Measurements from ENCODE around the gene KRT9. TPM values are rescaled to one million over a fixed set of nuclear protein-coding genes. Genes with fewer than 3 reads are reported as not detected.

The KRT9 gene
- total RNA-seq, 1 experiment from 2014 or later = not detected

DNA sequence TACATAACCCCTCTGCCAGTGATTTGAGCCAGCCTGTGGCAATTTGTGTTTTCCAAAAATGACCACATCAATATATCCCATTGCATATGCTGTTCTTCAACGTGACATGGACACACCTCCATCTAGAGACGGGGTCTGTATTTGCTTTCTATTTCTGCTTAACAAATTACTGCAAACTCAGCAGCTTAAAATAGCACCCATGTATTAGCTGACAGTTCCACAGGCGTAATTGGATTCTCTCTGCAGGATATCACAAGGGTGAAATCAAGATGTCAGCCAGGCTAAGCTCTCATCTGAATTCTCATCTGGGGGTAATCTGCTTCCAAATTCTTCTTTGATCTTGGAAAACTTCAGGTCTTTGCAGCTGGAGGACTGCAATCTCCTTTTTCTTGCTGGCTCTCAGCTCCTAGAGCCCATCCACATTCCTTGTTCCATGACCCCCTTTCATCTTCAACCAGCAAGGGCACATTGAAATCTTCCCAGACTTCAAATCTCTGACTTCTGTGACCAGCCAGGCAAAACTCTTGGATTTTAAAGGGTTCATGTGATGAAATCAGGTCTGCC lies 8.2 kb downstream of the KRT9 start:
- TF ChIP-seq, protein P1, sequence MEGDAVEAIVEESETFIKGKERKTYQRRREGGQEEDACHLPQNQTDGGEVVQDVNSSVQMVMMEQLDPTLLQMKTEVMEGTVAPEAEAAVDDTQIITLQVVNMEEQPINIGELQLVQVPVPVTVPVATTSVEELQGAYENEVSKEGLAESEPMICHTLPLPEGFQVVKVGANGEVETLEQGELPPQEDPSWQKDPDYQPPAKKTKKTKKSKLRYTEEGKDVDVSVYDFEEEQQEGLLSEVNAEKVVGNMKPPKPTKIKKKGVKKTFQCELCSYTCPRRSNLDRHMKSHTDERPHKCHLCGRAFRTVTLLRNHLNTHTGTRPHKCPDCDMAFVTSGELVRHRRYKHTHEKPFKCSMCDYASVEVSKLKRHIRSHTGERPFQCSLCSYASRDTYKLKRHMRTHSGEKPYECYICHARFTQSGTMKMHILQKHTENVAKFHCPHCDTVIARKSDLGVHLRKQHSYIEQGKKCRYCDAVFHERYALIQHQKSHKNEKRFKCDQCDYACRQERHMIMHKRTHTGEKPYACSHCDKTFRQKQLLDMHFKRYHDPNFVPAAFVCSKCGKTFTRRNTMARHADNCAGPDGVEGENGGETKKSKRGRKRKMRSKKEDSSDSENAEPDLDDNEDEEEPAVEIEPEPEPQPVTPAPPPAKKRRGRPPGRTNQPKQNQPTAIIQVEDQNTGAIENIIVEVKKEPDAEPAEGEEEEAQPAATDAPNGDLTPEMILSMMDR (conservative IDR thresholded peaks at IDR 0.05; ENCODE audit: low read depth, low read length) = no peak
- TF ChIP-seq EZH2 (IDR thresholded peaks at IDR 0.05; ENCODE audit: low read length, unreplicated experiment) (no peak), EZH2phosphoT487 (IDR thresholded peaks at IDR 0.05; ENCODE audit: borderline replicate concordance, low read length) (no peak)
- Histone ChIP-seq H3K9ac (ENCODE audit: low read length) (no peak overlapping the region), H3K27me3 (ENCODE audit: low read length) (no peaks in the 10 kb centered on the region), H3K9me3 (ENCODE audit: low read length) (no peaks in the 10 kb centered on the region), H3K4me3 (ENCODE audit: low read length) (no peak overlapping the region), H3K4me1 (ENCODE audit: insufficient read depth, low read length) (no peaks in the 10 kb centered on the region), H4K20me1 (ENCODE audit: low read length) (no peaks in the 10 kb centered on the region), H3K9me2 (replicated peaks; ENCODE audit: low read length) (no peaks in the 10 kb centered on the region), H2AFZ (ENCODE audit: low read length) (no peak overlapping the region), H3K27ac (ENCODE audit: low read length) (no peak overlapping the region), H3F3A (ENCODE audit: low read length, unreplicated experiment) (no peaks in the 10 kb centered on the region), H3K4me2 (ENCODE audit: low read length) (no peak overlapping the region), H3K79me2 (ENCODE audit: low read length) (no peaks in the 10 kb centered on the region), H3K36me3 (ENCODE audit: low read depth, low read length) (no peaks in the 10 kb centered on the region)
- ATAC-seq (no peak), DNase-seq (no peak)
- BruUV-seq (replicated peaks) = no TSS peak
- intact Hi-C loops (cut with micrococcal nuclease) = no loop called here
- ChIA-PET CTCF (no interaction called here), POLR2A (ENCODE audit: unreplicated experiment) (no interaction called here)

DNA sequence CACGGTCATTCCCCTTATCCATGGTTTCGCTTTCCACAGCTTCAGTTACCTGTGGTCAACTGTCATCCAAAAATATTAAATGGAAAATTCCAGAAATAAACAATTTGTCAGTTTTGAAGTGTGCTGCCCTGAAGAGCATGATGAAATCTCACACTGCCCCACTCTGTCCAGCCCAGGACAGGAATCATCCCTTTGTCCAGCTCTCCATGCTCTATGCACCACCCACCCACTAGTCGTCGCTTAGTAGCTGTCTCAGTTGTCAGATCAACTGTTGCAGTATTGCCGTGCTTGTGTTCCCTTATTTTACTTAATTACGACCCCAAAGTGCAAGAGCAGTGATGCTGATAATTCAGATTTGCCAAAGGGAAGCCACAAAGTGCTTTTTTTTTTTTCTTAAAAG lies 10.3 kb downstream of the KRT9 start:
- H3K27ac ChIP-seq (ENCODE audit: low read length) = no peak overlapping the region
- DNase-seq = no peak
- H3K4me2 ChIP-seq (ENCODE audit: low read length) = no peak overlapping the region
- H3K4me1 ChIP-seq (ENCODE audit: insufficient read depth, low read length) = no peaks in the 10 kb centered on the region
- no peaks in the 10 kb centered on the region for H4K20me1 ChIP-seq (ENCODE audit: low read length)
- intact Hi-C loops (cut with micrococcal nuclease) = no loop called here
- H3K79me2 ChIP-seq (ENCODE audit: low read length) = no peaks in the 10 kb centered on the region
- H3K36me3 ChIP-seq (ENCODE audit: low read depth, low read length) = no peaks in the 10 kb centered on the region
- CTCF ChIA-PET = no interaction called here
- no peaks in the 10 kb centered on the region for H3K9me2 ChIP-seq (replicated peaks; ENCODE audit: low read length)
- H3K9ac ChIP-seq (ENCODE audit: low read length) = no peak overlapping the region
- POLR2A ChIA-PET (ENCODE audit: unreplicated experiment) = no interaction called here
- no peak for ATAC-seq
- H3K4me3 ChIP-seq (ENCODE audit: low read length) = no peak overlapping the region
- no peak overlapping the region for H2AFZ ChIP-seq (ENCODE audit: low read length)
- H3K27me3 ChIP-seq (ENCODE audit: low read length) = no peaks in the 10 kb centered on the region
- no peaks in the 10 kb centered on the region for H3F3A ChIP-seq (ENCODE audit: low read length, unreplicated experiment)
- BruUV-seq (replicated peaks) = no TSS peak
- no peaks in the 10 kb centered on the region for H3K9me3 ChIP-seq (ENCODE audit: low read length)
- TF ChIP-seq EZH2phosphoT487 (IDR thresholded peaks at IDR 0.05; ENCODE audit: borderline replicate concordance, low read length) (no peak), EZH2 (IDR thresholded peaks at IDR 0.05; ENCODE audit: low read length, unreplicated experiment) (no peak)
- TF ChIP-seq, protein P1 (conservative IDR thresholded peaks at IDR 0.05; ENCODE audit: low read depth, low read length) = no peak

DNA sequence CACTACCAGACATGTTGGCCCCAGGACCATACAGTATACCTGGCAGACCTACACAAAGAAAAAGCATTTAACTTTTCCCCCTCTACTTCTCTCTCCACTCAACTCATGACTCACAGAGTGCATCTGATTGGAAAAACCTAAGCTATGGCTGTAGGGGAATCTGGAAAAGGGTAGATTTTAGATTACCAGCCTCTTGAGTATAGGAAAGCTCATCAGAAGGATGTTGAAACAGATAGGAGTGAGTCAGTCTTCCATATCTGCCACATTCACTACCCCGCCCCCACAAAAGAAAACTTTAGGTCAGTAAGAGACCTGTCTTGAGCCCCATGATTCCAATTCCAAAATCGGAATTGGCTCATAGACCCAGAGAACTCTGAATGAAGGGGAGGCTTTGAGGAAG lies 12.3 kb downstream of the KRT9 start:
- no peak for TF ChIP-seq EZH2phosphoT487 (IDR thresholded peaks at IDR 0.05; ENCODE audit: borderline replicate concordance, low read length)
- TF ChIP-seq EZH2 (IDR thresholded peaks at IDR 0.05; ENCODE audit: low read length, unreplicated experiment) = no peak
- TF ChIP-seq, protein P1 (conservative IDR thresholded peaks at IDR 0.05; ENCODE audit: low read depth, low read length) = no peak
- ChIA-PET CTCF (no interaction called here), POLR2A (ENCODE audit: unreplicated experiment) (interaction anchor here (0.5 kb wide), 1 partner anchor 1055 kb away, joined by 5 read pairs; no protein-coding TSS in a partner anchor)
- H3K27ac ChIP-seq (ENCODE audit: low read length) = no peak overlapping the region
- no peak for ATAC-seq
- no peak overlapping the region for H3K4me3 ChIP-seq (ENCODE audit: low read length)
- H3K4me2 ChIP-seq (ENCODE audit: low read length) = no peak overlapping the region
- H3K9me2 ChIP-seq (replicated peaks; ENCODE audit: low read length) = no peaks in the 10 kb centered on the region
- no peaks in the 10 kb centered on the region for H3K4me1 ChIP-seq (ENCODE audit: insufficient read depth, low read length)
- H3K79me2 ChIP-seq (ENCODE audit: low read length) = no peaks in the 10 kb centered on the region
- no peak overlapping the region for H3K9ac ChIP-seq (ENCODE audit: low read length)
- H3K9me3 ChIP-seq (ENCODE audit: low read length) = no peaks in the 10 kb centered on the region
- no peak for DNase-seq
- no peaks in the 10 kb centered on the region for H3F3A ChIP-seq (ENCODE audit: low read length, unreplicated experiment)
- intact Hi-C loops (cut with micrococcal nuclease) = no loop called here
- no peak overlapping the region for H2AFZ ChIP-seq (ENCODE audit: low read length)
- no peaks in the 10 kb centered on the region for H3K27me3 ChIP-seq (ENCODE audit: low read length)
- H4K20me1 ChIP-seq (ENCODE audit: low read length) = no peaks in the 10 kb centered on the region
- no peaks in the 10 kb centered on the region for H3K36me3 ChIP-seq (ENCODE audit: low read depth, low read length)
- BruUV-seq (replicated peaks) = no TSS peak
